GM19468 (cell line): ENCODE measurements around the gene SLC39A2.
"Not testable (repeated sequence)": the region's sequence is repeated elsewhere in the genome, so short reads cannot be mapped to it uniquely, and the experiment has no call there.

Source experiments
- ATAC-seq: cut with Tn5 transposase; IDR thresholded peaks from one replicate; pipeline ENCODE4 v1.9.1; 2021; ENCODE audit warnings: mild to moderate bottlenecking, moderate library complexity, moderate number of reproducible peaks; ENCODE audit not compliant: unreplicated experiment; ENCODE audit errors: extremely low read depth

The SLC39A2 gene

DNA sequence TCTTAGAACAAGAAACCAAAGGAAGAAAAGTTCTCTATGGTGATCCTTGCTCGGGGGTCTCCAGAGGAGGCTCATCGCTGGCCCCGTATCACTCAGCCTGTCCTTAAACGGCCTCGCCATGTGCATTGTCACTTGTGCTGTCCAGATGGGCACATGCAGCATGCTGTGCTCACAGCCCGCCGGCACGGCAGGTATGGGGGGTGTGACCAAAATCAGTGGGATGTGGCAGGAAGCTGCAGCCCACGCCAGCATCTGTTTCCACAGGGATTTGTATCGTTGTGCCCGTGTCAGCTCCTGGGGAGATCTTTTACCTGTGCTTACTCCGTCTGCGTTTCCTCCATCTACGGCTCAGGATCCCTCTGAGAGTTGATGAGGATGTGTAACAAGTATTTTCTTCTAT, 2.6 kb upstream of the SLC39A2 start:
- ATAC-seq = no peak

DNA sequence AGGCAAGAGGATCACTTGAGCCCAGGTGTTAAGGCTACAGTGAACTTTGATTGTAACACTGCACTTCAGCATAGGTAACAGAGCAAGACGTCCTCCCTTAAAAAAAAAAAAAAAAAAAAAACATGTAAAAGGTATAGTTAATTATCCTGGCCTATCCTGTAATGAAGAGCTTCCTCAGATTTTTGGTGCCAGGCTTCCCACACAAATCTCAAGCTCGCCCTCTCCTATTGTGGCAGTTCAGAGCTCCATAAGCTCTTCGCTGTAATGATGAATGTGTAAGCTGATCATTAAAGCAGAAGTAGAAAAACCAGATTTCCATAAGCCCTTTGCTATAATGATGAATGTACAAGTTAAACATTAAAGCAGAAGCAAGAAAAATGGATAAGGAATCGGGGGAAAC, 2.0 kb upstream of the SLC39A2 start:
- ATAC-seq = no peak

- ATAC-seq = no peak
Observed at GRCh38 chr14:20997564-20997963, 1.5 kb upstream of the SLC39A2 start.

DNA sequence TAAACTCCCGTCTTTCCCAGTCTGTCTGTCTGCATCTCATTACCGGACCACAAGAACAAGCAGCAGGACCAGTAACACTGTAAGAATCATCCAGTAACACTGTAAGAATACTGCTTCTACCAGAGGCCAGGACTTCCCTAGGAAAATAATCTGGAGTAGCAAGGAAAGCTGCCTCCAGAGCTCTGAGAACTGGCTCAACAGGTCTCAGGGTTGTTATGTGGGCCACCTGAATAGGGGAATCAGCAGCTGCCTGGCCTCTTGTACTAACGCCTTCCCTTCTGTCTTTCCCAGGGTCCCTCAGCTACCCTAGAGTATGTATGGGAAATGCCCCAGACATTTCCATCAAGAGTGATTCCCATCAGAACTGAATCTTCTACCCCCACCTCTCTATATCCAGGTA, 954 bp upstream of the SLC39A2 start:
- no peak for ATAC-seq

- ATAC-seq = no peak
Observed at GRCh38 chr14:20999591-20999990, 498 bp downstream of the SLC39A2 start.

DNA sequence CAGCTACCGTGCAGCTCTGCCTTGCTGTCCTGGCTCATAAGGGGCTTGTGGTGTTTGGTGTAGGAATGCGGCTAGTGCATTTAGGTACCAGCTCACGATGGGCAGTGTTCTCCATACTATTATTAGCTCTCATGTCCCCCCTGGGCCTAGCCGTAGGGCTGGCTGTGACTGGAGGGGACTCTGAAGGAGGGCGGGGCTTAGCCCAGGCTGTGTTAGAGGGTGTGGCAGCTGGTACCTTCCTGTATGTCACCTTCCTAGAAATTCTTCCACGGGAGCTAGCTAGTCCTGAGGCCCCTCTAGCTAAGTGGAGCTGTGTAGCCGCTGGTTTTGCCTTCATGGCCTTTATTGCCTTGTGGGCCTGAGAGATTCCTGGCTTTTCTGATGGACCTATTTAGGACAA, 2.1 kb downstream of the SLC39A2 start:
- no peak for ATAC-seq

DNA sequence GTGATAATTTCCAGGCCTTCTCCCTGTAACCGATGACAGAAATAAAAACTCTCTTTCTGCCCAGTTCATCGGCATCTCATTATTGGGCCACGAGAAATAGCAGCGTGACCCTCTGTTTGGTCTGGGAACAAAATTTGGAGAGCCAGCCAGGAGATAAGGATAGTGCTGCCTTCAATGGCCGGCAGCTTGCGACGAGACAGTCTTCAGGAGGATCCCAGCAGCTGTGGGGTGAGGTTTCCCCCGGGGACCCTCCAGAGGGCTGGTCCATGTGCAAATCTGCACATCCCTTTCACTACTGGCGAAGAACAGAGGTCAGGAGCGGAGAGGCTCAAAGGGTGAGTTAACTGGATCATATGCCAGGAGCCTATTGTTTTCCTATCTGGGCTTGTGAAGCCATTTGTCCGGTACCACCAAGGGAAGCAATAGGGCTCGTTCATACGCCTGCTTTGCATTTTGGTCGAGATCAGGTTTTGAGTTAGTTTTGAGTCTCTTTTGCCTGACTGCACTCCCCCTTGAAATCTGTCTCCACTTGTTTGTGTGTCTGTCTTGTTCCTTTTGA, 4.8 kb downstream of the SLC39A2 start:
- no peak for ATAC-seq

DNA sequence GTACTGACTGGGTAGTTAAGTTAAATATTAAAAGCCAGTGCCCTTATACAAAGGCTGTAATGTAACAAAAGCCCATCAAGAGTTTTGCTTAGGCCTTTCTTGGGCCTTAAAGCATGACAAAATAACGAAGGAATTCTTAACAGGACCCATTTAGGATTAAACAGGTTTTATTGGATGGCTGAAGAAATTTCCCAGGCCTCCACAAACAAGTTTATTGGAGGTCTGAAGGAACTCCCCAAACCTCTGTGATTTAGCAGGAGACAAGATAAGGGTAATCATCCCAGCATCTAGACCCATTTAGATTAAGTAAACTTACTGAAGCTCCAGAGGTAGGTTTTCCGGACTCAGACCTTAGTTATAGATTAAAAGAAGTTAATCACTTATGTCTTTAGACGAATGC, 10.6 kb downstream of the SLC39A2 start:
- not testable (repeated sequence) for ATAC-seq

- ATAC-seq = no peak
Observed at GRCh38 chr14:21011136-21011535, 12.0 kb downstream of the SLC39A2 start.

- ATAC-seq = no peak
Observed at GRCh38 chr14:21014761-21015190, 15.7 kb downstream of the SLC39A2 start.

GRCh38 chr14:21015312-21015711, 16.2 kb downstream of the SLC39A2 start:
- no peak for ATAC-seq

DNA sequence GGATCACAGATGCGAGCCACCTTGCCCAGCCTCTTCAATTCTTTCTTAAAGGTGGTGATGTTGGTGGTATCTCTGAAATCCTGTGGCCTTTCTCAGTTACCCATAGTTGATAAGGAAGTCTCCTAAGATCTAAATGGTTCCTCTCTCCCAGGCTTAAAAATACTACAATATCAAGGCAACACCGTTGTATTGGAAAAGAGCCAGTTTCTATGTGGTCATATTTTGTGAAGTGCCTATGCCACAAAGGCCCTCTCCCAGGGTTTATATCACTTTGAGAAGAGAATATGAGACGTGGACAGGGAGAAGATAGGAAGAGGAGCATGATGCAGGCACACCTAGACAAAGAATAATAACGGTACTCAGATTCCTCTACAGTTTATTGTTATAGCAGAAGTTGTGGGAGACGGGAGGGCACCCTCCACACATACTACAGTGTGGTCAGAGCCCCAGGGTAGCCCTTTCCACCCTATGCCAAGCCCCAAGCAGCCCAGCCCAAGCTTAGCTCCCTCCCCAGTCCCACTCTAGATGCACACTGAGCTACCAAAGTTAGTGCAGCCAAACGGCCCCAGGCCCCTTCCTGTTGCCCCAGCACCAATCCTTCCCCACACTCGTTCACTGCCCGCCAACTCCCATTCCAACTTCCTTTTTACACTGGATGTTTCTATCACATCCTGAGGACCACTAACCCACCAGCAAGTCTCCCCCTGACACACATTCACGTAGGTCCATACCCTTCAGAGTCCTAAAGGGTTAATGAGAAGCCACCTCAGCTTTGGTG, 17.5 kb downstream of the SLC39A2 start:
- ATAC-seq = no peak

DNA sequence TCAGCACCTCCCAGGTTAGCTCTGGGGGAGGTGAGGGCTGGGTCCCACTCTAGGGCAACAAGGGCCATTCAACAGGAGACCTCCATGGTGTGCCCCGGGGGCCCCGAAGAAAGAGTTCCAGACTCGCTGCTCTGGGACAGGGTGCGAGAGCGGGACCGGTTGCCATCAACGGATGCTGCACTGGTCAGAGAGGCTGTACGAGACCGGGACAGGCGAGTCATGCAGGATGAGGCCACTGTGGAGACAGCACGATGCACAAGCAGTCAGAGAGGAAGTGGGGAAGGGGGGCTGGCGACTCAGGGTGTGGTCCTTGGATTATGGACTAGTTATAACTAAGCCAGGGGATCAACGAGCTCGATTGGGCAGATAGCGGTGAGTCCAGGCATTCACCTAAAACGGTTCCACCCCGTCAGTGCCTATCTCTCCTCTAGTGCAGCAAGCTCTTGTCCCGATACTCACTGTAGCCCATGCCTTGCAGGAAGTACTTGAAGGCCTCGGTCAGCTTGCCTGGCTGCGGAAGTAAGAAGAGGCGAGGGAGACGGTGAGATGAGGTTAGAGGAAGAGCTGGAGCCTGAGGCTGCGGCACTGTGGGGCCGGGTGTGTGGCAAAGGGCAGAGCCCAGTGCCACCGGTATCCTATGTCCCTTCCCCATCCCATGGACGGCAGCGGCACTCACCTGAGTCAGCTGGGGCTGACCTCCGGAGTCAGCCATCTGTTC, 18.6 kb downstream of the SLC39A2 start:
- no peak for ATAC-seq

DNA sequence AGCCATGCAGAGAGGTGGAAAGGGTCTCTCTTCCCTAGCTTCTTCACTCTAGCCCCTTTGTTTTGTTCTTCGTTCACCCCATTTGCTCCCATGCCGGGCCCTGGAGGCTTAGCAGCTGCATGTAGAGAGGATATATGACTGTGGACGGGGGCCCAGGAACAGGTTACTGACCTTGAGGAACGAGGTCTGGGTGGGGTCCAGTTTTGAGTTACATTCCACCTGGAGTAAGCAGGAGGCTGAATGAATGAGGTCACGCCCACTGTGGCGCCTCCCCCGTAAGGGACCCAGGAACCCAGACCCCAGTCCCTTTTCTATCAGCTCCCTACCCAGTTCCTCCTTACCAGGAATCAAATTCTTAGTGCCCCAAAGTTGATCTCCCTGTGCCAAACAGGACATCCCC, 19.2 kb downstream of the SLC39A2 start:
- ATAC-seq = no peak

DNA sequence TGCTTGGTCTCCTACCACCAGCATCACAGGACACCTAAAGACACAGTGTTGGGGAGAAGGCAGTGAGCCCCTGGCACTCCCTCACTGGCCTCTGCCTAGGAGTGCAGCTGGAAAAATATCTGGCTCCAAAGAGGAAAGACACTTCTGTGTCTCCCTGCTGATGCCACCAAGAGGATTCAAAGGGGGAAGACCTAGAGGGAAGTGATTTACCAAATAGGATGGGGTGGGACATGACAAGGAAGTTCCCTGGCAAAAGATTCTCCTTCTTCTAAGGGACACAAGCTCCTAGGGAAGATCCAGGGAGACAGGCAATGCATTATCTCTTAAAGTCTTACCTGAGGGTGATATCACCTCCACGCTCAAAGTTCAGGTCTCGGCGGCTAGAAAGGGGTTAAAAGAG, 19.7 kb downstream of the SLC39A2 start:
- ATAC-seq = no peak

- no peak for ATAC-seq
Observed at GRCh38 chr14:21019366-21019765, 20.3 kb downstream of the SLC39A2 start.

DNA sequence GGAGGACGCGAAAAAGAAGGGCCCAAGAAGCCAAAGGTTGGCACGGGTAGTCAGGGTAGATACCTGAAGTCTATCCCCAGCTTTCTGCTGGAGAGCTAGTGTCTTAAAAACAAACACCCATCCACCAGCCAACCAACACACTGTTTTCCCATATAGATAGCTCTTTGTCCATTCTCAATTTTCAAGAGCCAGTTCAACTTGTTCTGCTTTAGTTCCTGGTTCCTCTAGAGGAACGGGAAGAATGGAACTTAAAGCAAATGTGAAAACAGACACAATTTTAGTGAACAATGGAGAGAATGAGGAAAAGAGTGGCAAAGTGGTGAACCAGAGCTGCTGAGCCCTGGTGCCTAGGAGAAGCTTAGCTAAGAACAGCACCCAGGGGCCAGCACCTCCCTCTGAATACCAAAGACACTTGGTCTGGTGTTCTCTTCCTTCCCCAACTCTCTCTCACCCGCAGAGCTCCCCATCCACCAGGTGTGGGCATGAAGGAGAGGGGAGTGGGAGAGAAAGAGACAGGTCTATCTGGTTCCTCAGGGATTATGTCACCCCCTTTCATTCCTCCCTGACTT, 22.0 kb downstream of the SLC39A2 start:
- no peak for ATAC-seq

GRCh38 chr14:21022686-21023085, 23.6 kb downstream of the SLC39A2 start:
- no peak for ATAC-seq

- no peak for ATAC-seq
Observed at GRCh38 chr14:21023174-21023573, 24.1 kb downstream of the SLC39A2 start.

GRCh38 chr14:21023817-21024584, 24.9 kb downstream of the SLC39A2 start:
- ATAC-seq = no peak
